Measurements from ENCODE around the gene HNRNPF.

Gene HNRNPF

GRCh38 chr10:43352951-43353350, 56.0 kb downstream of the HNRNPF start:
- H3K27me3 ChIP-seq (ENCODE audit: low read length): no peaks in the 10 kb centered on the region
- no peak overlapping the region for H2AFZ ChIP-seq (ENCODE audit: low read depth, low read length, severe bottlenecking)
- no peaks in the 10 kb centered on the region for H3K79me2 ChIP-seq (ENCODE audit: insufficient read depth, low read length)
- TF ChIP-seq CTCF (IDR thresholded peaks at IDR 0.05; ENCODE audit: insufficient read depth, low read length, poor library complexity, severe bottlenecking) (no peak), EZH2phosphoT487 (conservative IDR thresholded peaks at IDR 0.05; ENCODE audit: low read length) (no peak)
- H3F3A ChIP-seq (ENCODE audit: insufficient read depth): no peaks in the 10 kb centered on the region
- H3K4me3 ChIP-seq (ENCODE audit: insufficient read depth, low read length, poor library complexity, severe bottlenecking): no peak overlapping the region
- no peaks in the 10 kb centered on the region for H4K20me1 ChIP-seq (ENCODE audit: low read depth, low read length)
- no peaks in the 10 kb centered on the region for H3K36me3 ChIP-seq (ENCODE audit: low read length)
- no peaks in the 10 kb centered on the region for H3K9me3 ChIP-seq (ENCODE audit: insufficient read depth, low read length)
- no peak overlapping the region for H3K4me2 ChIP-seq (ENCODE audit: low read depth, low read length, poor library complexity, severe bottlenecking)
- H3K9ac ChIP-seq (ENCODE audit: low read length): no peak overlapping the region
- H3K27ac ChIP-seq (ENCODE audit: low read depth, low read length): no peak overlapping the region
- no peaks in the 10 kb centered on the region for H3K9me2 ChIP-seq (replicated peaks; ENCODE audit: insufficient read depth, low read length)

- H3K36me3 ChIP-seq (ENCODE audit: low read length): no peaks in the 10 kb centered on the region
- no peak overlapping the region for H3K27ac ChIP-seq (ENCODE audit: low read depth, low read length)
- H3K9me3 ChIP-seq (ENCODE audit: insufficient read depth, low read length): no peaks in the 10 kb centered on the region
- no peak overlapping the region for H3K4me2 ChIP-seq (ENCODE audit: low read depth, low read length, poor library complexity, severe bottlenecking)
- TF ChIP-seq EZH2phosphoT487 (conservative IDR thresholded peaks at IDR 0.05; ENCODE audit: low read length) (no peak), CTCF (IDR thresholded peaks at IDR 0.05; ENCODE audit: insufficient read depth, low read length, poor library complexity, severe bottlenecking) (no peak)
- no peaks in the 10 kb centered on the region for H3K9me2 ChIP-seq (replicated peaks; ENCODE audit: insufficient read depth, low read length)
- no peaks in the 10 kb centered on the region for H3K27me3 ChIP-seq (ENCODE audit: low read length)
- H3K9ac ChIP-seq (ENCODE audit: low read length): no peak overlapping the region
- H3F3A ChIP-seq (ENCODE audit: insufficient read depth): no peaks in the 10 kb centered on the region
- no peaks in the 10 kb centered on the region for H3K79me2 ChIP-seq (ENCODE audit: insufficient read depth, low read length)
- H2AFZ ChIP-seq (ENCODE audit: low read depth, low read length, severe bottlenecking): no peak overlapping the region
- H3K4me3 ChIP-seq (ENCODE audit: insufficient read depth, low read length, poor library complexity, severe bottlenecking): no peak overlapping the region
- H4K20me1 ChIP-seq (ENCODE audit: low read depth, low read length): no peaks in the 10 kb centered on the region
Observed at GRCh38 chr10:43351301-43351700, 57.7 kb downstream of the HNRNPF start.

- Histone ChIP-seq H2AFZ (ENCODE audit: low read depth, low read length, severe bottlenecking) (no peak overlapping the region), H3K27me3 (ENCODE audit: low read length) (no peaks in the 10 kb centered on the region), H3K27ac (ENCODE audit: low read depth, low read length) (no peak overlapping the region), H3K79me2 (ENCODE audit: insufficient read depth, low read length) (no peaks in the 10 kb centered on the region), H3K4me3 (ENCODE audit: insufficient read depth, low read length, poor library complexity, severe bottlenecking) (no peak overlapping the region), H3K9ac (ENCODE audit: low read length) (no peak overlapping the region), H4K20me1 (ENCODE audit: low read depth, low read length) (no peaks in the 10 kb centered on the region), H3K9me2 (replicated peaks; ENCODE audit: insufficient read depth, low read length) (no peaks in the 10 kb centered on the region), H3F3A (ENCODE audit: insufficient read depth) (no peaks in the 10 kb centered on the region), H3K9me3 (ENCODE audit: insufficient read depth, low read length) (no peaks in the 10 kb centered on the region), H3K36me3 (ENCODE audit: low read length) (no peaks in the 10 kb centered on the region), H3K4me2 (ENCODE audit: low read depth, low read length, poor library complexity, severe bottlenecking) (no peak overlapping the region)
- TF ChIP-seq CTCF (IDR thresholded peaks at IDR 0.05; ENCODE audit: insufficient read depth, low read length, poor library complexity, severe bottlenecking) (no peak), EZH2phosphoT487 (conservative IDR thresholded peaks at IDR 0.05; ENCODE audit: low read length) (no peak)
Observed at GRCh38 chr10:43350686-43351085, 58.3 kb downstream of the HNRNPF start.
